ENCODE data around the gene KCNN3. TPM values are rescaled to one million over a fixed set of nuclear protein-coding genes. Genes with fewer than 3 reads are reported as not detected.

Gene KCNN3
- total RNA-seq, 1 experiment from 2014 or later, result 0.07 TPM

DNA sequence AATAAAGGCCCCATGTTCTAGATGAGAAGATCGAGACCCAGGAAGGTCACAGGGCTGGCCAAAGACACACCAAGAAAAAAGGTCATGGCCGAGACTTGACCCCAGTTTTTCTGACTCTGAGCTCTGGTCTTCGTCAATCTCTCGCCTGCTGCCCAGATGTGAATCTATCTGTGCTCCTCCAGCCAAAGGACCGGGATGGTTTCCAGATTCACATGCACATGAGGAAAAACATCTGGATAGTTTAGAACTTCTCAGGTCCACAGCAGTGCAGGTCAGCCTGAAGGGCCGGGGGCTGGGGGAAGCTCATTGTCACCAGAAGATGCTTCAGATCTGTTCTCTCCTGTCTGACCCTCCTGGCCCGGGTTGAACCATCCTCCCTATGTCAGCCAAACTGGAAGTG lies 49.0 kb downstream of the KCNN3 start:
- no peak for TF ChIP-seq CTCF (IDR thresholded peaks at IDR 0.05; ENCODE audit: unreplicated experiment)
- H3K4me1 Mint-ChIP-seq (ENCODE audit: insufficient read depth, unreplicated experiment), result peaks cover 6% of the 10 kb centered on the region
- ChIA-PET POLR2A (interaction anchor here (0.6 kb wide), 1 partner anchor 462 kb away, joined by 3 read pairs; no protein-coding TSS in a partner anchor), CTCF (interaction anchor here (0.6 to 0.7 kb wide), 2 partner anchors 44 to 225 kb away, joined by 3 read pairs; no protein-coding TSS in a partner anchor)
- no peak overlapping the region for H3K4me3 Mint-ChIP-seq (ENCODE audit: unreplicated experiment)
- no peak for DNase-seq (ENCODE audit: unreplicated experiment)
- H3K9me3 Mint-ChIP-seq (ENCODE audit: unreplicated experiment), result no peaks in the 10 kb centered on the region
- no peaks in the 10 kb centered on the region for H3K36me3 Mint-ChIP-seq (ENCODE audit: insufficient read depth, unreplicated experiment)
- H3K27me3 Mint-ChIP-seq (ENCODE audit: insufficient read depth, unreplicated experiment), result no peaks in the 10 kb centered on the region
- no peak overlapping the region for H3K27ac Mint-ChIP-seq (ENCODE audit: low read depth, unreplicated experiment)
- BruUV-seq (replicated peaks), result no TSS peak
- intact Hi-C loops (cut with micrococcal nuclease), result no loop called here

- H3K4me3 Mint-ChIP-seq (ENCODE audit: unreplicated experiment), result no peak overlapping the region
- CTCF ChIA-PET, result interaction anchor here (0.6 to 2.5 kb wide), 4 partner anchors 45 to 339 kb away, joined by 3 to 10 read pairs (median 6); no protein-coding TSS in a partner anchor
Observed at GRCh38 chr1:154820646-154821045, 49.4 kb downstream of the KCNN3 start.

GRCh38 chr1:154819628-154820590 lies 50.2 kb downstream of the KCNN3 start:
- Mint-ChIP-seq H3K4me1 (ENCODE audit: insufficient read depth, unreplicated experiment) (peaks cover 6% of the 10 kb centered on the region), H3K4me3 (ENCODE audit: unreplicated experiment) (no peak overlapping the region), H3K27ac (ENCODE audit: low read depth, unreplicated experiment) (no peak overlapping the region), H3K36me3 (ENCODE audit: insufficient read depth, unreplicated experiment) (no peaks in the 10 kb centered on the region), H3K27me3 (ENCODE audit: insufficient read depth, unreplicated experiment) (no peaks in the 10 kb centered on the region), H3K9me3 (ENCODE audit: unreplicated experiment) (no peaks in the 10 kb centered on the region)
- DNase-seq (ENCODE audit: unreplicated experiment), result peak; percentile 49
- ChIA-PET CTCF (interaction anchor here (0.6 to 2.5 kb wide), 8 partner anchors 9 to 676 kb away, joined by 3 to 10 read pairs (median 4); no protein-coding TSS in a partner anchor), POLR2A (interaction anchor here (0.6 to 0.7 kb wide), 2 partner anchors 61 to 130 kb away, joined by 3 read pairs; no protein-coding TSS in a partner anchor)
- BruUV-seq (replicated peaks), result no TSS peak
- intact Hi-C loops (cut with micrococcal nuclease), result loop anchor here (10.0 kb wide), 1 partner anchor 55 kb away; no protein-coding TSS in a partner anchor
- TF ChIP-seq CTCF (IDR thresholded peaks at IDR 0.05; ENCODE audit: unreplicated experiment), result peak; percentile 76

More at GRCh38 chr1:154820646-154821045, 49.4 kb downstream of the KCNN3 start:
- no peak for TF ChIP-seq CTCF (IDR thresholded peaks at IDR 0.05; ENCODE audit: unreplicated experiment)
- POLR2A ChIA-PET, result interaction anchor here (0.6 kb wide), 1 partner anchor 462 kb away, joined by 3 read pairs; no protein-coding TSS in a partner anchor
- no TSS peak for BruUV-seq (replicated peaks)
- Mint-ChIP-seq H3K27me3 (ENCODE audit: insufficient read depth, unreplicated experiment) (no peaks in the 10 kb centered on the region), H3K4me1 (ENCODE audit: insufficient read depth, unreplicated experiment) (peaks cover 6% of the 10 kb centered on the region), H3K36me3 (ENCODE audit: insufficient read depth, unreplicated experiment) (no peaks in the 10 kb centered on the region), H3K27ac (ENCODE audit: low read depth, unreplicated experiment) (no peak overlapping the region), H3K9me3 (ENCODE audit: unreplicated experiment) (no peaks in the 10 kb centered on the region)
- no peak for DNase-seq (ENCODE audit: unreplicated experiment)
- intact Hi-C loops (cut with micrococcal nuclease), result no loop called here

DNA sequence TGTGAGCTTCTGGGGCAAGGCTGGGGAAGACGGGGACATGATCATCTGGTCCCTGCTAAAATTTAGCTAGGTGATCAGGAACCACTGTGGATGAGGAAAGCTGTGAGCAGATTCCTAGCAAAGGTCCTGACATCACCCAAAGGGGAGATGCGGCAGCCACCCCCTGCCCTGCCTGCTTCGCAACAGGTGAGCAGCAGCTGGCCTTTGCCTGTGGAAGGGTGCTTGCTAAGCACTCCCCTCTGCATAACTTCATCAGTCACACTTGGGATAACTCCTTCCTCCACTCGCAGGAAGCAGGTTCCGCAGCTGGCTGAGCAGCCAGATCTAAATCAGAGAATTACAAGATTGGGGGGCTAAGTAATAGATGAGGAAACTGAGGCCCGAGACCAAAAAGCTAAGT lies 51.2 kb downstream of the KCNN3 start:
- BruUV-seq (replicated peaks), result no TSS peak
- intact Hi-C loops (cut with micrococcal nuclease), result loop anchor here (10.0 kb wide), 1 partner anchor 54 kb away; no protein-coding TSS in a partner anchor
- ChIA-PET CTCF (interaction anchor here (0.6 to 2.5 kb wide), 7 partner anchors 15 to 677 kb away, joined by 3 to 10 read pairs (median 5); no protein-coding TSS in a partner anchor), POLR2A (no interaction called here)
- no peak overlapping the region for H3K4me3 Mint-ChIP-seq (ENCODE audit: unreplicated experiment)
- H3K4me1 Mint-ChIP-seq (ENCODE audit: insufficient read depth, unreplicated experiment), result peaks cover 6% of the 10 kb centered on the region
- TF ChIP-seq CTCF (IDR thresholded peaks at IDR 0.05; ENCODE audit: unreplicated experiment), result no peak
- no peak for DNase-seq (ENCODE audit: unreplicated experiment)
- H3K36me3 Mint-ChIP-seq (ENCODE audit: insufficient read depth, unreplicated experiment), result no peaks in the 10 kb centered on the region
- H3K9me3 Mint-ChIP-seq (ENCODE audit: unreplicated experiment), result no peaks in the 10 kb centered on the region
- H3K27ac Mint-ChIP-seq (ENCODE audit: low read depth, unreplicated experiment), result no peak overlapping the region
- H3K27me3 Mint-ChIP-seq (ENCODE audit: insufficient read depth, unreplicated experiment), result no peaks in the 10 kb centered on the region
